ENCODE results near the gene ACOXL.

Gene ACOXL

DNA sequence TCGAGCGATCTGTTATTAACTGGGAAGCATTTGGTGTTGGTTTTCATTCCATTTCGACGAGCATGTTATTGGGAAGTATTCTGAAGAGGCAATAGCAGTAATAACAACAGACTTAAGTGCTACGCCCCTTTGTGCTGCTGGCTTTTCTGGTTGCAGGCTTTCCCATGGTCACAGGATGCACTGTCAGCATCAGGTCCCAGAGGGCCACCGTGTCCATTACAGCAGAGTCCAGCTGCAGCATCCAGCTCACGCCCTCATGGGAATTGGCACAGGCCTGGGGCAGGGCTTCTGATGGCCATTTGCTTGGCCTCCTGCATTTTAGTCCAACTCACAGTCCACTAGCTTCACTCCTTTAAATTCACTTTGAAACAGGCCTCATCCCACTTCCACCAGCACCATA, 432.7 kb downstream of the ACOXL start:
- DNase-seq (ENCODE audit: low spot score): no peak

DNA sequence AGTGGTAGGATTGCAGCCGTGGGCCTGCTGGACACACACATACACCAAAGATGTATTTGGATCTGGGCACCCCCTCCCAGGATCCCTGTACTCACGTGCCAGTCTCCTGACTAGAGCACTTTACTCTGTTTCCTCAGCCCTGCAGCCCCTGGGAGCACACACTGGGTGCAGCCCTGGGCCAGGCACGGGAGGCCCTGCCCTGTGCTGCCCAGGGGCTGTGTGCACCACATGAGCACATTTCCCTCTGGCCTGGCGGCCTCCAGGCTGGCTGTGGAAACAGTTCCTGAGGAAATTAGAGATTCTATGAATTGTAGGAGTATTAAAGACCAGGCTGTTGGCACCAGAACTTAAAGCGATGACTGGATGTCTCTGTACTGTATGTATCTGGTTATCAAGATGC, 433.7 kb downstream of the ACOXL start:
- no peak for DNase-seq (ENCODE audit: low spot score)

DNA sequence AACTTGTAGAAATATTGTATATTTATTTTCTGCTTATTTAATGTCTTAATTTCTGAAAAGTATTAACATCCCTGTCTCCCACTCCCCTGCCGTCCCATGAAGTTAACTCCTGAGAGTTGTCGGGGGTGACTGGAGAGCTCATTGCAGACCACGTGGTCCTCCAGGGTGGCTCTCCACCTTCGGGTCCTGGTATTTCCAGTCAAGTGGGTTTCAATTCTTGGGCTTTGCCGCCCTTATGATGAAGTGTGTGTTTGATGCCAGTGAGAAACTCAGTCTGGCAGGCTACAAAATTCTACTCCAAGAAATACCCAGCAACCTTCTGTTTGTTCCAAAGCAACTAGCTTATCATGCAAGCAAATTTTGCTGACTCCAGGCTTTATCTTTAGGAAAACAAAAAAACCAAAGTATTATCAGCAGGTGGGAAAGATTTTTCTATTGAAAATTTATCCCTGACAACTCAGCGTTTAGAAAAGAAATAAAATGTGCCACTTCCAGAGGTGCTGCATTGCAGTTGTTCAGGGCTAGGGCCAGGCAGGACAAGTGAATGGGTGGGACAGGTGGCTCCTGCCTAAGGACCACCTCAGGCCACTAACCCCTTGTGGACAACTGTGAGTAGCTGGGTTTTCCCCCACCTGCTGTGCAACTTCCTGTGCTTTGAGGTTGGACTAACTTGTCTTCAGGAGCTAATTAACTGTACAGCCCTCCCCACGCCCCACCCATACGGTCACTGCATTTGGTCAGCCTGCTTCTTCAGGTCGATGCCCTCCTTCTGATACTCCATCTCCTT, 434.9 kb downstream of the ACOXL start:
- no peak for DNase-seq (ENCODE audit: low spot score)

DNA sequence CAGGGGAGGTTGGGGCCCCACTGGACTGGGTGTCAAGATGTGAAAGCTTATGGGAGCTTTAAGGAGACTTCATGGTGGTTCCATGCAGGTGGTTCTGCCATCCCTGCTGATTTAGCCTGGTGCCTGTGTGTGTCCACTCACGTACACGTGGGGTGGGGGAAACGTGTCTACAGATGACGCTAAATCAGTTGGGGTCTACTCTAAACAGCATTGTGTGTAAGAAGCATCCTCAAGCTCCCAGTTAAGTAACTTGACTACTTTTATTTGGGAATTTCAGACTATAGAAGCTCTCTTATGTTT, 435.4 kb downstream of the ACOXL start:
- DNase-seq (ENCODE audit: low spot score): no peak
